Progenitor cell of endocrine pancreas (in vitro differentiated cells): ENCODE data around the gene STN1. TPM values are rescaled to one million over a fixed set of nuclear protein-coding genes. Genes with fewer than 3 reads are reported as not detected.
"Not testable (repeated sequence)": the region's sequence is repeated elsewhere in the genome, so short reads cannot be mapped to it uniquely, and the experiment has no call there.

Source experiments
- DNase-seq: peaks from one replicate; pipeline ENCODE4 v3.0.0; 2021; ENCODE audit warnings: low spot score; ENCODE audit not compliant: unreplicated experiment
- H3K27ac Mint-ChIP-seq: 2 replicates; pipeline ENCODE4 v1.8.0; 2021; ENCODE audit warnings: mild to moderate bottlenecking, moderate library complexity, mixed read lengths
- H3K27me3 Mint-ChIP-seq: 2 replicates; pipeline ENCODE4 v1.8.0; 2021; ENCODE audit warnings: mixed read lengths
- H3K36me3 Mint-ChIP-seq: 2 replicates; pipeline ENCODE4 v1.8.0; 2022; ENCODE audit warnings: mixed read lengths; ENCODE audit not compliant: insufficient read depth
- H3K4me1 Mint-ChIP-seq: 2 replicates; pipeline ENCODE4 v1.8.0; 2021; ENCODE audit warnings: low read depth, mixed read lengths
- H3K4me3 Mint-ChIP-seq: 2 replicates; pipeline ENCODE4 v1.8.0; 2021; ENCODE audit warnings: low read depth, mild to moderate bottlenecking, moderate library complexity, mixed read lengths
- H3K9me3 Mint-ChIP-seq: 2 replicates; pipeline ENCODE4 v1.8.0; 2021; ENCODE audit warnings: low read depth, mixed read lengths
- total RNA-seq: library from RNA; stranded (reverse); gene quantifications from 2 replicates; pipeline ENCODE4 v1.2.1, GENCODE V29; 2021
- TF ChIP-seq, protein P1 (sequence below): fragments of 200-600 bp; sonication (generic); IDR thresholded peaks from one replicate; pipeline ENCODE4 v1.5.0; 2021; ENCODE audit warnings: antibody characterized with exemption, mild to moderate bottlenecking; ENCODE audit not compliant: unreplicated experiment

The STN1 gene
- total RNA-seq, 1 donor from 2014 or later: 13.6 TPM

DNA sequence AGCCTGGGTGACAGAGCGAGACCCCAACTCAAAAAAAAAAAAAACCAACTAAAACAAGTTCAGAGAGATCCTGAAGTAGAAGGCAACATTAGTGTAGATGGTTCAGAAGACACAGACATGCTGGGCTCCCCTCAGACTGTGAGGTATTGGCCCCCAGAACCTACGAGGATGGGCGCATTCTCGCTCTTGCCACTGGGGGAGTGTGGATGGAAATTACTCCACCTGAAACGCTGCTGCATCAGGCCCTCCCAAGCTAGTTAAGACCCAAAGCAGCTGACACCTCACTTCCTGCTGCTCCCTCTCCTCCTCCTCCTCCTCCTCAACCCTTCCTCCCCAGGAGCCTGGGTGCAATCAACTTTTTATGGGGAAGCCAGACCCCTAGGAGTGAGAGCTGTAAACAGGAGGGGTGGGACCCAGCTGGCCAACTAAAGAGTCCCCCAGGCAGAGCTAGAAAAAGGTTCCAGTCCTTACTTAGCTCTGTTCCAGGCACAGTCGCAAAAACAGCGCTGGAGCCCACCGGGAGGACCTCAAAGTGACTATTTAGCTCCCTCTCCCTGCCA lies 70.0 kb downstream of the STN1 start:
- TF ChIP-seq, protein P1, sequence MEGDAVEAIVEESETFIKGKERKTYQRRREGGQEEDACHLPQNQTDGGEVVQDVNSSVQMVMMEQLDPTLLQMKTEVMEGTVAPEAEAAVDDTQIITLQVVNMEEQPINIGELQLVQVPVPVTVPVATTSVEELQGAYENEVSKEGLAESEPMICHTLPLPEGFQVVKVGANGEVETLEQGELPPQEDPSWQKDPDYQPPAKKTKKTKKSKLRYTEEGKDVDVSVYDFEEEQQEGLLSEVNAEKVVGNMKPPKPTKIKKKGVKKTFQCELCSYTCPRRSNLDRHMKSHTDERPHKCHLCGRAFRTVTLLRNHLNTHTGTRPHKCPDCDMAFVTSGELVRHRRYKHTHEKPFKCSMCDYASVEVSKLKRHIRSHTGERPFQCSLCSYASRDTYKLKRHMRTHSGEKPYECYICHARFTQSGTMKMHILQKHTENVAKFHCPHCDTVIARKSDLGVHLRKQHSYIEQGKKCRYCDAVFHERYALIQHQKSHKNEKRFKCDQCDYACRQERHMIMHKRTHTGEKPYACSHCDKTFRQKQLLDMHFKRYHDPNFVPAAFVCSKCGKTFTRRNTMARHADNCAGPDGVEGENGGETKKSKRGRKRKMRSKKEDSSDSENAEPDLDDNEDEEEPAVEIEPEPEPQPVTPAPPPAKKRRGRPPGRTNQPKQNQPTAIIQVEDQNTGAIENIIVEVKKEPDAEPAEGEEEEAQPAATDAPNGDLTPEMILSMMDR: peak; percentile 38
- DNase-seq: no peak
- no peaks in the 10 kb centered on the region for H3K9me3 Mint-ChIP-seq
- H3K36me3 Mint-ChIP-seq: peaks cover 2% of the 10 kb centered on the region
- H3K4me3 Mint-ChIP-seq: no peak overlapping the region
- no peak overlapping the region for H3K27ac Mint-ChIP-seq
- no peaks in the 10 kb centered on the region for H3K27me3 Mint-ChIP-seq
- peaks cover 31% of the 10 kb centered on the region for H3K4me1 Mint-ChIP-seq

DNA sequence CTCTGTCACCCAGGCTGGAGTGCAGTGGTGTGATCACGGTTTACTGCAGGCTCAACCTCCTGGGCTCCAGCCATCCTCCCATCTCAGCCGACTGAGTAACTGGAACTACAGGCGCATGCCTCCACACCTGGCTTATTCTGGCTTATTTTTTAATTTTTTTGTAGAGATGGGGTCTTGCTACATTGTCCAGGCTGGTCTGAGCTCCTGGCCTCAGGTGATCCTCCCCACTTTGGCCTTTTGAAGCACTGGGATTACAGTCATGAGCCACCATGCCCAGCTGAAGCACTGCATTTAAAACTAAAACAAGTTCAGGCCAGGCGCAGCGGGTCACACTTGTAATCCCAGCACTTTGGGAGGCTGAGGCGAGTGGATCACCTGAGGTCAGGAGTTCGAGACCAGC lies 70.6 kb downstream of the STN1 start:
- DNase-seq: no peak
- H3K9me3 Mint-ChIP-seq: peaks cover 3% of the 10 kb centered on the region
- TF ChIP-seq, protein P1: no peak
- no peak overlapping the region for H3K4me3 Mint-ChIP-seq
- H3K36me3 Mint-ChIP-seq: peaks cover 4% of the 10 kb centered on the region
- H3K4me1 Mint-ChIP-seq: peaks cover 35% of the 10 kb centered on the region
- no peak overlapping the region for H3K27ac Mint-ChIP-seq
- H3K27me3 Mint-ChIP-seq: no peaks in the 10 kb centered on the region

DNA sequence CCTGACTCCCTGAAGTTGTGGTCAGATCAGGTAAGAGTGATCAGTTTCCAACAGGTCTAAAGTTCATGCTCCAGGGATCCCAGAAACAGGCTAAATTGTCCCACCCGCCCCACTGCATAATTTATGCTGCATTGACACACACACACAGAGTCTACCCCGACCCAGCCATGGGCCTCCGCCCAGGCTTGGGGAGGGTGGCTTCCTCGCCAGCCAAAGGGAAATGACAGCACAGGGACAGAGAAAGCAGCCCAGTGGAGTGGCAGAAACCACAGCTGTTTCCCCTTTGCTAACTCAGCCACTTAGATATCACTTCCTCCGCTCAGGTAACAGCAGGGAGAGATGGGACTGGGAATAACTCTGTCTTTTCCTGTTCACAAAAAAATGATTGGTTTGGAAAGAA lies 72.0 kb downstream of the STN1 start:
- Mint-ChIP-seq H3K4me3 (no peak overlapping the region), H3K36me3 (peaks cover 4% of the 10 kb centered on the region), H3K9me3 (peaks cover 3% of the 10 kb centered on the region), H3K27me3 (no peaks in the 10 kb centered on the region), H3K4me1 (peaks cover 40% of the 10 kb centered on the region), H3K27ac (no peak overlapping the region)
- TF ChIP-seq, protein P1: no peak
- no peak for DNase-seq

DNA sequence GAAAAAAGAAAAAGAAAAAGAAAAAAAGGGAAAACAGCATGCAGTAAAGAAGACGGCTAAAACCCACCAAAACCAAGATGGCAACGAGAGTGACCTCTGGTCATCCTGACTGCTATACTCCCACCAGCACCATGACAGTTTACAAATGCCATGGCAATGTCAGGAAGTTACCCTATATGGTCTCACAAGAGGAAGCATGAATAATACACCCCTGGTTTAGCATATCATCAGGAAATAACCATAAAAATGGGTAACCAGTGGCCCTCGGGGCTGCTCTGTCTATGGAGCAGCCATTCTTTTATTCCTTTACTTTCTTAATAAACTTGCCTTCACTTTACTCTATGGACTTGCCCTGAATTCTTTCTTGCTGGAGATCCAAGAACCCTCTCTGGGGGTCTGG lies 72.6 kb downstream of the STN1 start:
- not testable (repeated sequence) for H3K4me3 Mint-ChIP-seq, DNase-seq, H3K9me3 Mint-ChIP-seq, H3K36me3 Mint-ChIP-seq, H3K27ac Mint-ChIP-seq, H3K27me3 Mint-ChIP-seq
- H3K4me1 Mint-ChIP-seq: peaks cover 44% of the 10 kb centered on the region

DNA sequence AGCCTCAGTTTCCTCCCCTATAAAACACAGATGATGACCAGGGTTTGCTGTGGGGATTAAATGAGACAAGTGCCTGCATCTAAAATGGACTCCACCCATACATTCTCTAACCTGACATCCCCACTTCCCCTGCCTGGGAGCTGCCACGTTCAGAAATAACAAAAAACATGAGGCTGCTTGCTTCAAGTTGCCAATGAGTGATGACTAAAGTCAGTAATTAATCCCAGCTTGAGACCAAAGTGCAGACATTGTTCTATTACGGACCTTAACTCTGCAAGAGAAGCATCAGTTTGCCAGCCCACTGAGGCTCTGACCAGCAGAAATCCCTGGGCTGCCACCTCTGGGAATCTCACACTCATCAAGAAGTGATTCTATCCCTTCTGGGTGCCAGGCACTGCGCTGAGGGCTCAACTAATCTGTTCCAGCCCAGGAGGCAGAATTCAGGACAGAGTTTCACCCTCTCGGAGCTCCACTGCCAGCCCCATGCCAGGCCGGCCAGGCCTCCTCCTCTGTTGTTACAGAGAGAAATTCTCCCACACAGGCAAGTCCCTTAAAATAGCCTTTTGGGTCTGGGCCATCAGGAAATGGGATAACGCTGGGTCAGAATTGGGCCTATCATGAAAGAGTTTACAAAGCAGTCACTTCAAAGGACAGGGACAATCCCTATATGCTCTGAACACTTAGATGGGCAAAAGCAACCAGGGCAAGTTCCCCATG lies 74.0 kb downstream of the STN1 start:
- TF ChIP-seq, protein P1: no peak
- DNase-seq: no peak
- H3K36me3 Mint-ChIP-seq: peaks cover 4% of the 10 kb centered on the region
- no peak overlapping the region for H3K4me3 Mint-ChIP-seq
- peak overlapping the region; percentile 64 for H3K27ac Mint-ChIP-seq
- peaks cover 46% of the 10 kb centered on the region for H3K4me1 Mint-ChIP-seq
- no peaks in the 10 kb centered on the region for H3K27me3 Mint-ChIP-seq
- peaks cover 3% of the 10 kb centered on the region for H3K9me3 Mint-ChIP-seq

GRCh38 chr10:103843045-103843444 lies 74.9 kb downstream of the STN1 start:
- Mint-ChIP-seq H3K27ac (no peak overlapping the region), H3K9me3 (peaks cover 3% of the 10 kb centered on the region), H3K27me3 (no peaks in the 10 kb centered on the region), H3K36me3 (peaks cover 4% of the 10 kb centered on the region), H3K4me3 (no peak overlapping the region), H3K4me1 (peaks cover 45% of the 10 kb centered on the region)
- TF ChIP-seq, protein P1: no peak
- no peak for DNase-seq
